Measurements from ENCODE around the gene BRD2.
A peak's percentile ranks its signal among the peaks of the same experiment; 100 is the strongest.

BRD2 gene

GRCh38 chr6:32983493-32983848 lies 15.1 kb downstream of the BRD2 start:
- no peak overlapping the region for H3K4me3 ChIP-seq (ENCODE audit: low read depth, low read length)
- TF ChIP-seq CTCF (IDR thresholded peaks at IDR 0.05; ENCODE audit: control insufficient read depth, extremely low read depth, insufficient read depth) = no peak
- DNase-seq (ENCODE audit: low read depth) = no peak

- no peak for DNase-seq (ENCODE audit: low read depth)
- TF ChIP-seq CTCF (IDR thresholded peaks at IDR 0.05; ENCODE audit: control insufficient read depth, extremely low read depth, insufficient read depth) = no peak
- no peak overlapping the region for H3K4me3 ChIP-seq (ENCODE audit: low read depth, low read length)
Observed at GRCh38 chr6:32983964-32984621, 15.7 kb downstream of the BRD2 start.

DNA sequence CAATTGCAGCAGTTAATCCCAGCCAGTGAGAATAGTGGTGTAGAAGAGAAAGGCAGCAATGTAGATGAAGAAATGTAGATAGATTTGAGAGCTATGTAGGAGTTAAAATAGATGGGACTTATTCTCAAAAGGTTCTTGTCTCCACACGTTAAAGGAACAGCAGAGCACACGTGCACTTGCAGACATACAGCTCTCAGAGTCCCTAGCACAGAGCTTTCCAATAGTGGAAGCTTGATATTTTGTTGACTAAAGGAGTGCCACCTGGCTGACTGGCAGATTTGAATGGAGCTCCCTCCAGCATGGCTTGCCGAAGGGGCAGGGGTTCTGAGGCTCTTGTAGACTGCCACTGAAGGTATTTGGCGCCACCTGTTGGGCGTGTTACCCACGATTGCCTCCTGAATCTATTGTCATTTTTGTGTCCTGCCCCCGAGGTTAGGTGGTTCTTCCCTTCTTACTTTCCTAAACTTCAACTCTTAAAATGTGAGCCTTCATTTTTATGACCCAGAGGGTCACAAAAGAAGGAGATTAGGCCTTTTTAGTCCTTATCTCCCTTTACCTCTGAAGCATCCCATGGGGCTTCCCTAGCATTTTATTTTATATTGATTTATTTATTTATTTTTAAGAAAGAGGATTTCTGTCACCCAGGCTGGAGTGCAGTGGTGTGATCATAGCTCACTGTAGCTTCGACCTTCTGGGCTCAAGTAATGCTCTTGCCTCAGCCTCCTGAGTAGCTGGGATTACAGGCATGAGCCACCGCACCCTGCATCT lies 16.4 kb downstream of the BRD2 start:
- peak; percentile 89 for TF ChIP-seq CTCF (IDR thresholded peaks at IDR 0.05; ENCODE audit: control insufficient read depth, extremely low read depth, insufficient read depth)
- DNase-seq (ENCODE audit: low read depth) = peak; percentile 94

GRCh38 chr6:32989368-32989767 lies 21.0 kb downstream of the BRD2 start:
- TF ChIP-seq CTCF (IDR thresholded peaks at IDR 0.05; ENCODE audit: control insufficient read depth, extremely low read depth, insufficient read depth) = no peak
- H3K4me3 ChIP-seq (ENCODE audit: low read depth, low read length) = no peak overlapping the region
- DNase-seq (ENCODE audit: low read depth) = no peak

More for the DNA sequence above, 16.4 kb downstream of the BRD2 start:
- no peak overlapping the region for H3K4me3 ChIP-seq (ENCODE audit: low read depth, low read length)

- TF ChIP-seq CTCF (IDR thresholded peaks at IDR 0.05; ENCODE audit: control insufficient read depth, extremely low read depth, insufficient read depth) = no peak
- DNase-seq (ENCODE audit: low read depth) = no peak
- no peak overlapping the region for H3K4me3 ChIP-seq (ENCODE audit: low read depth, low read length)
Observed at GRCh38 chr6:32991972-32992371, 23.6 kb downstream of the BRD2 start.

DNA sequence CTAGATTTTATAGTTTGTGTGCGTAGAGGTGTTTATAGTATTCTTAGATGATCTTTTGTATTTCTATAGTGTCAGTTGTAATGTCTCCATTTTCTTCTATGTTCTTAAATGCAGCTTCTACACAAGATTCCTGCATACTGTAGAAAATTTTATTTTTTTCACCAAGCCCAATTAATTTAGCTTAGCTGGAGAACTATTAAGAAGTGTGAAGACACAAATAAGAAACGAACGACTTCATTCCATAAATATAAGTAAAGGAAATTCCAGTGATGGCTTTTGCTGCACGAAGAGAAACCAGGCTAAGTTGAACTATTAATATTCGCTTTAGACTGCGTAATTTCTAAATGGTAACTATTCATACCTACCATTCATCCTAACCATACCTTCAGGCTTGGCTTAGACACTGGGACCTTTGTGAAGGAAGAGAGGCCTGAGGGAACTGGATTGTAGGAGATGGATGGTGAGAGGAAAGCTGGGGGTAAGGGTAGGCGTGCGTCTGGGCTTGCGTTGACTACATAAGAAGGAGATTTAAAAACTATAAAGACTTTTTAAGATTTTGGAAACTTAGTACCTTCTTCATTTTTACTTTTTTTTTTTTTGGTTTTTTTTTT lies 25.1 kb downstream of the BRD2 start:
- H3K4me3 ChIP-seq (ENCODE audit: low read depth, low read length) = no peak overlapping the region
- DNase-seq (ENCODE audit: low read depth) = no peak
- TF ChIP-seq CTCF (IDR thresholded peaks at IDR 0.05; ENCODE audit: control insufficient read depth, extremely low read depth, insufficient read depth) = no peak

Measured in LNCaP clone FGC (cell line).